HG03045 (cell line): ENCODE data around the gene NDUFAF7.
"Not testable (repeated sequence)": the region's sequence is repeated elsewhere in the genome, so short reads cannot be mapped to it uniquely, and the experiment has no call there.

Experiments used
- ATAC-seq: cut with Tn5 transposase; IDR thresholded peaks from one replicate; pipeline ENCODE4 v1.9.1; 2021; ENCODE audit warnings: mild to moderate bottlenecking, moderate library complexity; ENCODE audit not compliant: unreplicated experiment

Gene NDUFAF7

DNA sequence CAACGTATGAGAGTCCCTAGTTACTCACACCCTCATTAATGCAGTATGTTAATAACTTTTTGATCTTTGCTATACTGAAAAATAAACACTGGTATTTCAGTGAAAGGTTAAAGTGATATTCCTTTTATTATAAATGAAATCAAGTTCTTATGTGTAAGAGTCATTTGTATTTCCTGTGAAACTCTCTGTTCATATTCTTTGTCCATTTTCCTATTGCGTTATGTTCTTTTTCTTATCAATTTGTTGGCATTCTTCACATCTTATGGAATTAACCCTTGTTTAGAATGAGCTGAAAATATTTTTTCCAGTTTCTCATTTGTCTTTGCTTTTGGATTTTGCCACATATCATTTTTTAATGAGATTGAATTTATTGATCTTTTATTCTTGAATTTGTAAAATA lies 44.8 kb downstream of the NDUFAF7 start:
- ATAC-seq, result no peak

DNA sequence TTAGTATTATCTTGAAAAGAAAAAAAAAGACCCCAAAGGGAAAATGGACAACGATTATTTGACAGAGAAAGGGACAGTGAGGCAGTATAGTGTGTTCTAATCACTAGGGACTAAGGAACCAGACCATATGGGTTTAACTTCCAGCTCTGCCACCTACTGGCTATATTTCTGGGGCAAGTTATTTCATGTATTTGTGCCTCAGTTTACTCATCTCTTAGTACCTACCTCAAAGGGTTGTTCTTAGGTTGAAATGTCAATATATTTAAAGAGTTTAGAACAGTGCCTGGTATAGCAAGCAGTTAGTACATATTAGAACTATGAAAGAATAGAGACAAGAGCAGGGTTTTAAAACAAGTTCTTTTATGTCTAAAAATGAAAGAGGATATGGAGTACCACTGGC lies 50.5 kb downstream of the NDUFAF7 start:
- no peak for ATAC-seq

DNA sequence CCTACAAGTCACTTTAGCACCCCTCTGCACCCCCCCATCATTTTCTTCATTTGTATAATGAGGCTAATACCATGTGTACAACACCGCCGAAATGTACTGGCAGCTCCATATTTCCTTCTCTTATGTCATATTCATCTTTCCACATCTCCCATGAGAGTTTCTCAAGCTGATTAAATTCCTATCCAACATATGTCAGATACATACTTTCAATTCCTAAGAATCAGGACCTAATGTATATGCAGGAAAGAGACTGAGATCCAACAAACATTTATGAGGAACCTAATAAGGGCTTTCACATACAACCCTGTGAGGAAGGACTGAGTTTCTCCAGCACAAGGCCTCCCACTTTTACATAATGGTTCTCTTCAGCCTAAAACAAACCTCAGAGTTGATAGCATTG lies 51.3 kb downstream of the NDUFAF7 start:
- ATAC-seq, result no peak

DNA sequence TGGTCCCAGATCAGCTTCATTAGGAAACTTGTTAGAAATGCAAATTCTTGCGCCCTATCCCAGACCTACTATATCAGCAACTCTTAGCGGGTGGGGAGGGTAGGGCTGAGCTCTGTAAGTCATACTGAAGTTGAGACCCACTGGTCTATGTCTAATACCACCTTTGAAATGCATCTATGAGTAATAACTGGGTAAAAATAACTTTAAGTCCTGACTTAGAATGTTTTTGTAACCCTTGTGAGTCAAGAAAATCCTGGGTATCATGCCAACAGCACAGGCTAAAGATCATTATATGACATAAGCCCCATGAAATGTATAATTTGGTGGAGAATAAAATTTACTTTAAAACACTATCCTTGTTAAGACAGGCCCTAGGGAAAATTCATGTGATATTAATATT lies 51.7 kb downstream of the NDUFAF7 start:
- no peak for ATAC-seq

DNA sequence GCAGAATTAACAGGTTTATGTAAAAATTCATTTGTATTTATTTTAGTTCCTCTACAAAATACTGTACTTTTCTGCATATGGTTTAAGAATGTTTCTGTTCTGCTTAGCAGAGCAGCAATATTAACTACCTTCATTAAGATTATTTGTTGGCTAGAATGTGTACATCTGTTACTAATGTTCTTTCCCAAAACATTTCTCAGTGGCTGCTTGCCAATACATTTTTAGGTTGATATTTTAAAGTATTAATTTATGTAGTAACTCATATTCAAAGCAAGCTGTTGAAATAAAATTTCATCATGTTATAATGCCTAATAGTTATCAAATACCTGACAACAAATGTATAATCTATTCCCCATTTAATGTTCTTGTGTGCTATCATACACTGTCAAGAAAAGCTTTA lies 52.9 kb downstream of the NDUFAF7 start:
- ATAC-seq, result no peak

DNA sequence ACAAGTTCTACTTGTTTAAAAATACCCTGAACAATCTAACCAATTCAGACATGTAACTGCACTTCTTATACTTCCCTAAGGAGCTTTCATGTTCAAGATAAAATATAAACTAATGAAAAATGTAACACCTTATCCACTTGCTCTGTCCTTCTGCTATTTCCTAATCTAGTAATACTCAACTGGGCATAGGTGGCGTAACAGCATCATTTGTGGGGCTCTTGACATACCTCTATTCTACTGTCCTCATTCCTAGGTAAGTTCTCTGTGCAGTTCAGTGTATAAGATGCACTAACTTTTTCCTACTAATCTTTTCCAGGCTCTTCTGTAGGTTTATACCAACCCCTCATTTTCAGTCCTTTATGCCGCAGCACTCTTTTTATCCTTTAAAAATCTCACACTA lies 56.5 kb downstream of the NDUFAF7 start:
- ATAC-seq, result no peak

DNA sequence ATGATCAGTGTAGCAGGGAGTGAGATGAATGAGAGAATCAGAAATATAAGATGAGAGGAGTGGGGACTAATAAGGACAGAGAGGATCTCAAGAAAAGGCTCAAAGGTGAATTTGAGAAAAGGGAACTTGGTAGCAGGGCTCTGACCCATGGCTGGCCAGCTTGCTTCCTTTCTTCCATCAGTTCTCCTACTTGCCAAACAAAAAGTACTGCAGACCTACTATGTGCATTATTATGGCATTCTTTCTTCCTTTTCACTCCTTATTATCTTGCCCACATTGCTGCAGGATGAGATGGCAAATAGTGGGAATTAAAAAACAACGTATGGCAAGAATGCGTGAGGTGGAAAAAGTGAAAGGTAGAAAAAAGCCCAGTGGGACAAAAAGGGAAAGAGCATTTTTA lies 60.2 kb downstream of the NDUFAF7 start:
- no peak for ATAC-seq

DNA sequence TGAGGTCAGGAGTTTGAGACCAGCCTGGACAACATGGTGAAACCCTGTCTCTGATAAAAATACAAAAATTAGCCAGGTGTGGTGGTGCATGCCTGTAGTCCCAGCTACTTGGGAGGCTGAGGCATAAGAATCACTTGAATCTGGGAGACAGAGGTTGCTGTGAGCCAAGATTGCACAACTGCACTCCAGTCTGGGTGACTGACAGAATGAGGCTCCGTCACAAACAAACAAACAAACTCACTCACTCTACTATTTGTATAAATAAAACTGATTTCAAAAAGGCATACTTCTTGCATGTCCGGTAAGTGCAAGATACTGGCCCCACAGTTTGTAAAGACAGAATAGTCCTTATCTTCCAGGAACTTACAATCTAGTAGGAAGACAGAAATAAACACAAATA lies 63.4 kb downstream of the NDUFAF7 start:
- not testable (repeated sequence) for ATAC-seq

DNA sequence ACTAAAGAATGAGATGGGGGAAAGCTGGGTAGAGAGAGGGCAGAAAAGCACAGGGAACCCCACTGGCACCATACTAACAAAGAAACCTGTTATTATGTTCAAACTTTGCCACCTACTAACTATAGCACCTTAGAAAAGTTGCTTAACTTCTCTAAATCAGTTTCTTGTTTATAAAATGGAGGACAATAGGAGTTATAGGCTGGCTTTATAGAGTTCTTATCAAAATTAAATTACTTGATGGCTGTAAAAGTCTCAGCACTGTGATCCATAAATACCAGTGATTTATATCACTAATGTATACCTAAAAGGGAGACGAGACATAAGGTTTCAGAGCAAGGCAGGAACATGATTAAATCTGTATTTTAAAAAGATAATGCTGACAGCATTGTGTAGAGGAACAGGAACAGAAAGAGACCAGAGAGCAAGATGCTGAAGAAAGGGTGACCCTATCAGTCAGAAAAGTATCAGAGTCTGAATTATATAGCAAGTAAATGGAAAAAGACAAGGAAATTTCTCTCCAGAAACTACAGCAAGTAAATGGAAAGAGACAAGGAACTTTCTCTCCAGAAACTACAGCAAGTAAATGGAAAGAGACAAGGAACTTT lies 64.1 kb downstream of the NDUFAF7 start:
- no peak for ATAC-seq

DNA sequence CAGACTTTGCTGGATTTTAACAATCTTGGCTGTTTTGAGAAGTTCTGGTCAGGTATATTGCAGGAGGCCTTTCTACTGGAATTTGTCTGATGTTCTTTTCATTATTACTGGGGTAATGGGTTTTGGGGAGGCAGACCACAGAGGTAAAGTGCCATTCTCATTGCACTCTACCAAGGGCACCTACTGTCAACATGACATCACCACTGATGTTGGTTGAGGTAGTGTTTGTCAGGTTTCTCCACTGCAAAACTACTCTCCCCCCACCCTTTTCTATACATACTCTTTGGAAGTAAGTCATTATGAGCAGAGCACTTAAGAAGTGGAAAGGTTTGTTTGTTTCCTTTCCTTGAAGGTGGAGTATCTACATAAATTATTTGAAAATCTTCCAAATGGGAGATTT lies 66.2 kb downstream of the NDUFAF7 start:
- no peak for ATAC-seq
